GM04504 (cell line): ENCODE results near the gene AFF1.
A peak's percentile ranks its signal among the peaks of the same experiment; 100 is the strongest.

ENCODE experiments used
- DNase-seq: peaks from one replicate; pipeline ENCODE4 v3.0.0-alpha.2; 2012; ENCODE audit warnings: low read depth

The AFF1 gene

GRCh38 chr4:86934771-86935565 is at the start of gene AFF1:
TSS of gene AFF1 (plus strand) at chr4:86935011. CDS start at chr4:86948534, 13,523 bp downstream.
- peak; percentile 84 for DNase-seq

DNA sequence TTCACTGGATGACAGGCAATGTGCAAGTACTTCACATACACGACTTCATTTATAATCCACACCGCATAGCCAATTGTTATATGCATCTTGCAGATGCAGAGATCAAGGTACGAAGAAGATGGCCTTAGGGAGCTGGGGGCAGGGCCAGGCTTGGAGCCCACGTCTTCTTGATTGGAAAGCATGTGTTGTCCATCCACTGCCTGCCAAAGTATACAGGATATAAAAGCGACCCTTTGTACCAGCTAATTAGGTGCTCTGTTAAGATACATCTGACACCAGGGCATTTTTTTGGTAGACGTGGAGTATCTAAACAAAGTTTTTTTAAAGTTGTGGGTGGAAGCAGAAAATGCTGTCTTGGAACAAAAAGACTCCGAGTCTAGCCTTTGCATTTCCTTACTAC is 44.0 kb upstream of the AFF1 start:
- no peak for DNase-seq

GRCh38 chr4:86891762-86892635 is 42.8 kb upstream of the AFF1 start, which contains the start of gene C4orf36:
TSS of gene C4orf36 (minus strand) at chr4:86892422. CDS start at chr4:86891520, 902 bp downstream.
- DNase-seq: no peak

GRCh38 chr4:86892636-86892960 is 42.2 kb upstream of the AFF1 start:
- DNase-seq: no peak

DNA sequence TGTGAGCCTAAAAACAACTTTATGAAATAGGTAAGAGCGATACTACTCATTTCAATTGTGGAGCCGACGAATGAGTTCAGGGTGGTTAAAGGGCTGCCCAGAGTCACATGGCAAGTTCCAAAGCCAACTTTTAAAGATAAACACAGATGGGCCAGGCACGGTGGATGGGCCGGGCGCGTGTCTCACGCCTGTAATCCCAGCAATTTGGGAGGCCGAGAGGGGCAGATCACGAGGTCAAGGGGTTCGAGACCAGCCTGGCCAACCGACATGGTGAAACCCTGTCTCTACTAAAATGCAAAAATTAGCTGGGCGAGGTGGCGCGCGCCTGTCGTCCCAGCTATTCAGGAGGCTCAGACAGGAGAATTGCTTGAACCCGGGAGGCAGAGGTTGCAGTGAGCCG is 41.7 kb upstream of the AFF1 start:
- DNase-seq: no peak

DNA sequence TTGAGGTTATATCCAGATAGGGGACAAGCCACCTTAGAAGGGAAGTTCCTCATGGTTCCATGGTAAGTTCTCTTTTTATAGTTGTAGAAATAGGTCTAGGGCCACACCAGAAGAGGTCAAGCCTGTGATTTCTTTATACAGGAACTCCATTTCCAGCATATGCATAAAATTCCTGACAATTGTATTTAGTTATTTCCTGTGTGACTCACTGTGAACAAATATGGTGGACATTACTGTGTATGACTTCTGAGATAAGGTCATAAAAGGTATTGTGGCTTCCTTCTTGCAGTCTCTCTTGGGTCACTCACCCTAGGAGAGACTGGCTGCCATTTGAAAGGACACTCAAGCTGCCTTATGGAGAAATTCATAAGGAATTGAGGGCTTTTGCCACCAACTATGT is 40.4 kb upstream of the AFF1 start:
- no peak for DNase-seq

GRCh38 chr4:86895692-86896488 is 38.9 kb upstream of the AFF1 start:
- peak; percentile 51 for DNase-seq

GRCh38 chr4:86896596-86896995 is 38.2 kb upstream of the AFF1 start:
- no peak for DNase-seq

DNA sequence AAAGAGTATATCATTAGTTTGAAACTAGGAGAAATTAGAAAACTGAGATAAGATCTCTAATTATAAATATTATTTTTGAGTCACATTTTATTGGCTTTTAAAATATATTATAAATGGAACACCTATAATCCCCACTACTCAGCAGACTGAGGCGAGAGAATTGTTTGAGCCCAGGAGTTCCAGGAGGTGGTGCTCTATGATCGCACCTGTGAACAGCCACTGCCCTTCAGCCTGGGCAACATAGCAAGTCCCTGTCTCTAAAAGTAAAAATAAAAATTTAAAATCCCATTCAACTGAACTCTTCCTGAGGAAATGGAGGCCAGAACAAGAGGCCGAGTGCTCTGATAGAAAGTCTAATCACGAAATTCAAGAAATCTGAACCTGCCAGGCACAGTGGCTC is 36.2 kb upstream of the AFF1 start:
- DNase-seq: no peak

GRCh38 chr4:86901864-86902263 is 32.9 kb upstream of the AFF1 start:
- DNase-seq: no peak

GRCh38 chr4:86908251-86908657 is 26.6 kb upstream of the AFF1 start:
- no peak for DNase-seq

GRCh38 chr4:86909546-86910295 is 25.1 kb upstream of the AFF1 start:
- no peak for DNase-seq

DNA sequence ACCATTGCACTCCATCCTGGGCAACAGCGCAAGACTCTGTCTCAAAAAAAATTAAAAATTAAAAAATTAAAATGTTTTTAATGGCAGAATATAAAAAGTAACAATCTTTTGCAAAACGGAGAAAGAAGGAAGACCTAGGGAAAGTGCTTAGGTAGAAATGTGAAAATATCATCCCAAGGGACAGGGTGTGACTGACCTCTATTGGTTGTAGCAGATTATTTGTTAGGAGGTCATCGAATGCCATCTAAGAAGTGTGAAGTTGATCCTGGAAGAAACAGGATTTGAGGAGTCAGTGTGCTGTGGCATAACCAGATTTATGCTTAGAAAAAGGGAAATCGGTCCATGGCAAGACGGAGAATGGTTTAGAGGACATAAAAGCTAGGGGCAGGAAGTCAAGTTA is 24.4 kb upstream of the AFF1 start:
- no peak for DNase-seq

GRCh38 chr4:86910820-86911684 is 23.8 kb upstream of the AFF1 start:
- DNase-seq: no peak

DNA sequence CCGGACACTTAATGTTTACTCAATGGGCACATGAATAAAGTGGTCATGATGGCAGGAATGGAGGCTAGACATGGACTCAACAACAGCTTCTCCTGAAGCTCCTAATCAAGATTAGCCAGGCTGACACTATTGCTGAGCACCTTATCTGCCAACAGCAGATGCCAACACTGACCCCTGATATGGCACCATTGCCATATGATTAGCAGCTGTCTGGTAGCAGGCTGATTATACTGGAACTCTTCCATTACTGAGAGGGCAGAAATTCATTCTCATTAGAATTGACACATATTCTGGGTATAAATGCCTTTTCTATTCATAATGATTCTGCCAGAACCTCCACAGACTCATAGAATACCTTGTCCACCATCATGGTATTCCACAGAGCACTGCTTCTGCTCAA is 18.4 kb upstream of the AFF1 start:
- no peak for DNase-seq

GRCh38 chr4:86917212-86918039 is 17.4 kb upstream of the AFF1 start:
- no peak for DNase-seq

- DNase-seq: no peak
Measured at GRCh38 chr4:86918539-86919072, 16.2 kb upstream of the AFF1 start.

DNA sequence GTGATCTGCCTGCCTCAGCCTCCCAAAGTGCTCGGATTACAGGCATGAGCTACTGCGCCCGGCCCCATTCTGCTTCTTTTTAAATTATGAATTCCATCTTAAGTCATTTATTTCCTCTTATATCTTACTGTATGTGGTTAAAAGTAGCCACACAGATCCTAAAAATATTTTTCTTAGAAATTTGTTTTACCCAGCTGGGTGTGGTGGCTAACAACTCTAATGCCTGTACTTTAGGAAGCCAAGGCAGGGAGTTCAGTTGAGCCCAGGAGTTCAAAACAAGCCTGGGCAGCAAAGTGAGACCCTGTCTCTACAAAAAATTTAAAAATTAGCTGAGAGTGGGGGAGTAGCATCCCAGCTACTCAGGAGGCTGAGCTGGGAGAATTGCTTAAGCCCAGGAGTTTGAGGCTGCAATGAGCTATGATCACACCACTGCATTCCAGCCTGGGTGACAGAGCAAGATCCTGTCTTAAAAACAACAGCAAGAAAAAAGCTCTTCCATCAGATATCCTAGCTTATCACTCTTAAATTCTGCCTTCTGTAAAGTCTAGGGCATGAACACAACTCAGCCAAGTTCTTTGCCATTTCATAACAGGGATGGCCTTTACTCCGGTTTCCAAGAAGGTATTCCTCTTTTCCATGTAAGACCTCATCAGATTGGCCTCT is 15.1 kb upstream of the AFF1 start:
- DNase-seq: no peak
